Stomach (tissue), 9 donors: ENCODE data around the gene THBD. TPM values are rescaled to one million over a fixed set of nuclear protein-coding genes. Genes with fewer than 3 reads are reported as not detected.

ENCODE experiments used
- DNase-seq, 2 donors: peaks; one replicate each; pipeline versions ENCODE4 v3.0.0 to v3.0.0-alpha.2; 2013 to 2019
- H3K27ac ChIP-seq, 5 donors: fragments of 200-600 bp in 4 of 5; sonication (generic) in 4 of 5; one replicate each; pipeline ENCODE4 v1.5.1; 2013 to 2019; ENCODE audit warnings: mild to moderate bottlenecking in 1 of 5, moderate library complexity in 1 of 5
- H3K27me3 ChIP-seq, 3 donors: fragments of 200-600 bp; sonication (generic); one replicate each; pipeline ENCODE4 v1.5.1; 2017 to 2019; ENCODE audit warnings: mixed run types in 1 of 3
- H3K36me3 ChIP-seq, 4 donors: fragments of 200-600 bp; sonication (generic); 1 replicate in 3 of 4; 2 replicates in 1 of 4; pipeline ENCODE4 v1.5.1; 2016 to 2019
- H3K4me1 ChIP-seq, 4 donors: fragments of 200-600 bp; sonication (generic); one replicate each; pipeline ENCODE4 v1.5.1; 2016 to 2019
- H3K4me3 ChIP-seq, 4 donors: fragments of 200-600 bp; sonication (generic) in 3 of 4; one replicate each; pipeline ENCODE4 v1.5.1; 2016 to 2019; ENCODE audit warnings: mild to moderate bottlenecking in 1 of 4
- H3K9me3 ChIP-seq, 4 donors: fragments of 200-600 bp; sonication (generic); one replicate each; pipeline ENCODE4 v1.5.1; 2016 to 2019
- CTCF ChIP-seq, 7 experiments: fragments of 450-650 bp in 4 of 7; fragments of 200-600 bp in 3 of 7; sonication (generic) in 3 of 7; IDR thresholded peaks; one replicate each; pipeline ENCODE4 v1.5.1; 2016 to 2019; ENCODE audit warnings: antibody characterized with exemption in 7 of 7, control low read depth in 2 of 7, mild to moderate bottlenecking in 1 of 7
- EP300 ChIP-seq: sonication (generic); formaldehyde crosslinking; IDR thresholded peaks from one replicate; pipeline ENCODE4 v1.6.1; 2017; ENCODE audit warnings: antibody characterized with exemption
- POLR2A ChIP-seq, 4 donors: fragments of 450-650 bp; IDR thresholded peaks; one replicate each; pipeline ENCODE4 v1.6.1; 2016; ENCODE audit warnings: antibody characterized with exemption in 4 of 4, control low read depth in 2 of 4, mild to moderate bottlenecking in 1 of 4, moderate library complexity in 1 of 4
- POLR2AphosphoS5 ChIP-seq, 3 donors: sonication (generic); formaldehyde crosslinking; IDR thresholded peaks; one replicate each; pipeline ENCODE4 v1.6.1; 2016; ENCODE audit warnings: antibody characterized with exemption in 3 of 3
- WGBS, 5 donors: extraction: QIAGEN DNeasy Blood & Tissue Kit in 3 of 5; methylation state at CpG; one replicate each; pipeline versions ENCODE4 v1.1.5 to v1.1.7; 2013 to 2018; 5-methylcytosine and 5-hydroxymethylcytosine counted together
- intact Hi-C: fragments of 100-400 bp; cut with DNase I; formaldehyde crosslinking; loops from one replicate; pipeline ENCODE4 v1.15.1; 2023; ENCODE audit warnings: low total_unique reads
- polyA plus RNA-seq, 3 donors: library from polyadenylated mRNA; stranded (reverse); fragments of 200-250 nt; gene quantifications; one replicate each; pipeline ENCODE4 v1.2.3, GENCODE V29; 2013
- total RNA-seq, 5 donors: library from RNA; depleted of rRNA; stranded (reverse); fragments of >200 nt; gene quantifications; one replicate each; pipeline versions ENCODE4 v1.1.0 to v1.2.3, GENCODE V29; 2014 to 2016
- donor health status: healthy with polysubstance abuse.
- donor health status: Bipolar disorder and iron deficiency.
- donor health status: healthy.

THBD gene
- total and polyA plus RNA-seq, 8 donors = 2.7 to 83.5 (median 21.8) TPM

- no peak for TF ChIP-seq POLR2AphosphoS5 (IDR thresholded peaks at IDR 0.05)
- TF ChIP-seq POLR2A (IDR thresholded peaks at IDR 0.05) = no peak
- TF ChIP-seq EP300 = no peak
- no peak for TF ChIP-seq CTCF (IDR thresholded peaks at IDR 0.05)
- Histone ChIP-seq H3K36me3 (no peaks in the 10 kb centered on the region), H3K27me3 (no peaks in the 10 kb centered on the region), H3K9me3 (no peaks in the 10 kb centered on the region), H3K4me3 (no peak overlapping the region), H3K4me1 (peaks cover 0 to 11% (median 5%) of the 10 kb centered on the region in 4 donors), H3K27ac (peak overlapping the region in 4 of 5 donors; percentile 38 to 66 (median 55))
- 37 to 62% (median 44%) methylated on average over 4 of the region's 4 CpGs for WGBS, 5 donors
- intact Hi-C loops = no loop called here
- DNase-seq = peak; percentile 46 to 47
Observed at GRCh38 chr20:23022849-23023248, 26.6 kb downstream of the THBD start.

GRCh38 chr20:23021951-23022350 lies 27.5 kb downstream of the THBD start:
- Histone ChIP-seq H3K27ac (peak overlapping the region in 1 of 5 donors; percentile 66), H3K27me3 (no peaks in the 10 kb centered on the region), H3K9me3 (no peaks in the 10 kb centered on the region), H3K4me1 (peaks cover 0 to 11% (median 5%) of the 10 kb centered on the region in 4 donors), H3K4me3 (no peak overlapping the region), H3K36me3 (no peaks in the 10 kb centered on the region)
- intact Hi-C loops = no loop called here
- TF ChIP-seq EP300 (no peak), POLR2AphosphoS5 (IDR thresholded peaks at IDR 0.05) (no peak), POLR2A (IDR thresholded peaks at IDR 0.05) (no peak), CTCF (IDR thresholded peaks at IDR 0.05) (no peak)
- 91 to 98% (median 96%) methylated on average over 5 of the region's 5 CpGs for WGBS, 5 donors
- no peak for DNase-seq

- Histone ChIP-seq H3K27me3 (no peaks in the 10 kb centered on the region), H3K4me1 (peaks cover 0 to 11% (median 5%) of the 10 kb centered on the region in 4 donors), H3K36me3 (no peaks in the 10 kb centered on the region), H3K27ac (no peak overlapping the region), H3K4me3 (no peak overlapping the region), H3K9me3 (no peaks in the 10 kb centered on the region)
- intact Hi-C loops = no loop called here
- WGBS, 5 donors = 68 to 84% (median 79%) methylated on average over 1 of the region's 1 CpG
- TF ChIP-seq POLR2AphosphoS5 (IDR thresholded peaks at IDR 0.05) (no peak), CTCF (IDR thresholded peaks at IDR 0.05) (peak in 1 of 7 experiments; percentile 4)
- no peak for DNase-seq
Observed at GRCh38 chr20:23021541-23021940, 27.9 kb downstream of the THBD start.

GRCh38 chr20:23020230-23021018 lies 29.0 kb downstream of the THBD start:
- 87 to 91% (median 89%) methylated on average over 12 of the region's 12 CpGs for WGBS, 5 donors
- no peak overlapping the region for H3K4me3 ChIP-seq
- DNase-seq = no peak
- H3K9me3 ChIP-seq = no peaks in the 10 kb centered on the region
- no peaks in the 10 kb centered on the region for H3K27me3 ChIP-seq
- TF ChIP-seq POLR2A (IDR thresholded peaks at IDR 0.05) = no peak
- no peak for TF ChIP-seq CTCF (IDR thresholded peaks at IDR 0.05)
- TF ChIP-seq EP300 = no peak
- TF ChIP-seq POLR2AphosphoS5 (IDR thresholded peaks at IDR 0.05) = no peak
- intact Hi-C loops = no loop called here
- H3K4me1 ChIP-seq = peaks cover 0 to 11% (median 5%) of the 10 kb centered on the region in 4 donors
- H3K36me3 ChIP-seq = no peaks in the 10 kb centered on the region
- no peak overlapping the region for H3K27ac ChIP-seq
